ENCODE data around the gene AADACL2. TPM values are rescaled to one million over a fixed set of nuclear protein-coding genes. Genes with fewer than 3 reads are reported as not detected.
"Not testable (repeated sequence)": the region's sequence is repeated elsewhere in the genome, so short reads cannot be mapped to it uniquely, and the experiment has no call there.

The AADACL2 gene
- total and polyA plus RNA-seq, 2 experiments from 2014 or later, result not detected

DNA sequence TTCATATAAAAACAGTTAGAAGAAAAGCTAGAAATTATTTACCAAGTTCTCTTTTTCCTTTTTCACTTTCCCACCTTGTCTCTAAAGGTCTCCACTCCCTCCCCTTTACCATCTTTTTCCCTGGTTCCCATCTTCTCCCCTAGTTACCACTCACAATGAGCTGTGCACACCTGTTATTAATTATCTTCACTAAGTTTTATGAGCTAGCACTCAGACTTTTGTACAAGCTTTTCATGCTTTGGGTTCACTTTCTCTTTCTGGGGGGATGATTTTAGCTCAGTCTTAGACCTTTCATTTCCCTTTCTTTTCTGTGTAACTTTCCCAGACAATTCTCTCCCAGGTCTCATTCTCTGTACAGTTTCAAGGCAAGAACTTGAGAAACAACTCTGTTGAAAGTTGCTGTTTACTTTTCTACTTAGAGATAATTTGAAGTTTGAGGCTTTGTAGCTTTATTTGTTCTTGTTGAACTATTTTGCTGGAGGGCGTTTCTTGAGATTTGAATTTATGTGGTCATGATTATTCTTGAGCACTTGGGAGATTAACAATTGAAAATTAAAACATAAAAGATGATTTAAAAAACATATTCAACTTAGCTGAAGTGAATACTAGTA is 56.2 kb downstream of the AADACL2 start:
- H3K9ac ChIP-seq, result no peak overlapping the region
- peaks cover 5% of the 10 kb centered on the region; the same call in 1 of the 2 replicates for H3K4me1 ChIP-seq (ENCODE audit: insufficient read depth)
- H3K9me3 ChIP-seq (ENCODE audit: low read depth), result no peaks in the 10 kb centered on the region
- peak; percentile 35 for DNase-seq
- TF ChIP-seq EZH2 (IDR thresholded peaks at IDR 0.05; ENCODE audit: insufficient read depth, poor library complexity, severe bottlenecking), result no peak
- TF ChIP-seq EZH2phosphoT487 (IDR thresholded peaks at IDR 0.05; ENCODE audit: insufficient read depth, low read depth), result no peak
- peaks cover 2% of the 10 kb centered on the region; the same call in 1 of the 2 replicates for H3F3A ChIP-seq (ENCODE audit: insufficient read depth)
- H3K4me3 ChIP-seq, result no peak overlapping the region
- H3K79me2 ChIP-seq (ENCODE audit: insufficient read depth), result no peaks in the 10 kb centered on the region
- H2AFZ ChIP-seq, result peak overlapping the region; percentile 31; the same call in 1 of the 2 replicates
- H3K9me2 ChIP-seq (ENCODE audit: insufficient read depth), result no peaks in the 10 kb centered on the region
- in situ Hi-C loops (cut with MboI), result no loop called here
- H3K27ac ChIP-seq, result no peak overlapping the region
- WGBS, 2 experiments (ENCODE audit: low coverage in 1 of 2, low lambda C conversion rate in 2 of 2, missing lambda C conversion rate in 2 of 2), result 25 to 26% methylated on average over 1 of the region's 1 CpG
- no peaks in the 10 kb centered on the region for H3K36me3 ChIP-seq (ENCODE audit: low read depth)
- H4K20me1 ChIP-seq (ENCODE audit: insufficient read depth), result no peaks in the 10 kb centered on the region
- H3K4me2 ChIP-seq (ENCODE audit: unreplicated experiment), result no peak overlapping the region
- H3K27me3 ChIP-seq (replicated peaks; ENCODE audit: insufficient read depth), result no peaks in the 10 kb centered on the region

DNA sequence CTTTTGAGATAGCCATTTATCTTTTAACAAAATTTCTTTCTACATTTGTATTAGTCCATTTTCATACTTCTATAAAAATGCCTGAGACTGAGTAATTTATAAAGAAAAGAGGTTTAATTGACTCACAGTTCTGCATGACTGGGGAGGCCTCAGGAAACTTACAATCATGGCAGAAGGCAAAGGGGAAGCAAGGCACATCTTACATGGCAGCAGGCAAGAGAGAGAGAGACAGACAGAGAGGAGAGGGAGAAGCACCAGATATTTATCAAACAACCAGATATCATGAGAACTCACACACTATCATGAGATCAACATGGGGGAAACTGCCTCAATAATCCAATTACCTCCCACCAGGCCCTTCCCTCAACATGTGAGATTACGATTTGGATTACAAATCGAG is 57.0 kb downstream of the AADACL2 start:
- H2AFZ ChIP-seq; H3K9ac ChIP-seq; H3K79me2 ChIP-seq (ENCODE audit: insufficient read depth); H4K20me1 ChIP-seq (ENCODE audit: insufficient read depth); H3K9me3 ChIP-seq (ENCODE audit: low read depth); H3K9me2 ChIP-seq (ENCODE audit: insufficient read depth); in situ Hi-C loops (cut with MboI); H3K4me2 ChIP-seq (ENCODE audit: unreplicated experiment); H3F3A ChIP-seq (ENCODE audit: insufficient read depth); H3K36me3 ChIP-seq (ENCODE audit: low read depth); H3K27me3 ChIP-seq (replicated peaks; ENCODE audit: insufficient read depth); H3K4me3 ChIP-seq; H3K27ac ChIP-seq; DNase-seq: not testable (repeated sequence)
- 87 to 91% methylated on average over 2 of the region's 2 CpGs for WGBS, 2 experiments (ENCODE audit: low coverage in 1 of 2, low lambda C conversion rate in 2 of 2, missing lambda C conversion rate in 2 of 2)
- peaks cover 12% of the 10 kb centered on the region; the same call in 1 of the 2 replicates for H3K4me1 ChIP-seq (ENCODE audit: insufficient read depth)

DNA sequence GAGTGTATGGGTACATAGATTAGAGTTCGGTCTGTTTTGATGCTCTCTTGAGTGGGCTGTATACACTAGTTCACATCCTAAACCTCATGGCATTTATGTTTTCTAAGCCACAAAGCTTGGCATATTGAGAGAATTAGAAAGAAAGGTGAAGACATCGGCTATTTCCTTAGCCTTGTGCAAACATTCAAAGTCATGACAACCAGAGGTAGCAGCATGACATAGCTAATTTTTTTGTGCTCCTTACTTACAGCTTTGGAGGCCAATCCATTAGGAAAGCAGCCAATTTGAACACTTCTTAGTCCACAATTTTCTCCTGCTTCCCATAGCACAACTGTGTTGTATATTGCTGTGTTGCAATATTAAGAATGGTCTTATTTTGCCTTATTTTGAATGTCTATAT is 58.7 kb downstream of the AADACL2 start:
- no peaks in the 10 kb centered on the region for H3K79me2 ChIP-seq (ENCODE audit: insufficient read depth)
- no peak overlapping the region for H3K9ac ChIP-seq

DNA sequence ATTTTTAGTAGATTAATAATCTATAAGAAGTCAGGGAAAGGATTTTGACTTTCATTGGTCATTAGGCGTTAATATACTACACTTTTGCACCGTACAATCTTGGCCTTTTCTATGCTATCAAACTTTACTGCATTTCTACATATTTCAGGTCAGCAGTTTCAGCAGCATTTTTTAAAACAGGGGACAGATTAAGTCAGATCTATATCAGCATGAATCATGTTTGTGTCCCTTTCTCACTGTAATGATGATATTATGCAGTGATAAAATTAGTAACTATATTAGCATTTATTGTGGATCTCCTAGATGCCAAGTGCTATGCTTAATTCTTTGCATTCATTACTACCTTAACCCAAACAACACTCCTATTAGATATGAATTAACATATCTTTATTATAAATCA is 59.9 kb downstream of the AADACL2 start:
- Histone ChIP-seq H3K9me3 (ENCODE audit: low read depth) (no peaks in the 10 kb centered on the region), H3K4me3 (no peak overlapping the region), H3K9ac (no peak overlapping the region), H3K4me2 (ENCODE audit: unreplicated experiment) (no peak overlapping the region), H3K27me3 (replicated peaks; ENCODE audit: insufficient read depth) (no peaks in the 10 kb centered on the region), H3K9me2 (ENCODE audit: insufficient read depth) (no peaks in the 10 kb centered on the region), H3K27ac (no peak overlapping the region), H3K79me2 (ENCODE audit: insufficient read depth) (no peaks in the 10 kb centered on the region), H3K36me3 (ENCODE audit: low read depth) (no peaks in the 10 kb centered on the region), H3K4me1 (ENCODE audit: insufficient read depth) (peaks cover 13% of the 10 kb centered on the region), H4K20me1 (ENCODE audit: insufficient read depth) (no peaks in the 10 kb centered on the region), H3F3A (ENCODE audit: insufficient read depth) (peaks cover 7% of the 10 kb centered on the region; the same call in 1 of the 2 replicates), H2AFZ (no peak overlapping the region)
- in situ Hi-C loops (cut with MboI), result no loop called here
- no peak for TF ChIP-seq EZH2phosphoT487 (IDR thresholded peaks at IDR 0.05; ENCODE audit: insufficient read depth, low read depth)
- TF ChIP-seq EZH2 (IDR thresholded peaks at IDR 0.05; ENCODE audit: insufficient read depth, poor library complexity, severe bottlenecking), result no peak
- 82 to 84% methylated on average over 2 of the region's 2 CpGs for WGBS, 2 experiments (ENCODE audit: low coverage in 1 of 2, low lambda C conversion rate in 2 of 2, missing lambda C conversion rate in 2 of 2)
- DNase-seq, result no peak

More for the DNA sequence above, 58.7 kb downstream of the AADACL2 start:
- Histone ChIP-seq H3K27ac (no peak overlapping the region), H3K36me3 (ENCODE audit: low read depth) (no peaks in the 10 kb centered on the region), H4K20me1 (ENCODE audit: insufficient read depth) (no peaks in the 10 kb centered on the region), H3K4me3 (no peak overlapping the region), H3K27me3 (replicated peaks; ENCODE audit: insufficient read depth) (no peaks in the 10 kb centered on the region), H2AFZ (no peak overlapping the region), H3F3A (ENCODE audit: insufficient read depth) (peaks cover 7% of the 10 kb centered on the region; the same call in 1 of the 2 replicates), H3K9me3 (ENCODE audit: low read depth) (no peaks in the 10 kb centered on the region), H3K9me2 (ENCODE audit: insufficient read depth) (no peaks in the 10 kb centered on the region), H3K4me2 (ENCODE audit: unreplicated experiment) (no peak overlapping the region), H3K4me1 (ENCODE audit: insufficient read depth) (peaks cover 13% of the 10 kb centered on the region)
- no peak for TF ChIP-seq EZH2phosphoT487 (IDR thresholded peaks at IDR 0.05; ENCODE audit: insufficient read depth, low read depth)
- no peak for TF ChIP-seq EZH2 (IDR thresholded peaks at IDR 0.05; ENCODE audit: insufficient read depth, poor library complexity, severe bottlenecking)
- no peak for DNase-seq
- WGBS, 2 experiments (ENCODE audit: low coverage in 1 of 2, low lambda C conversion rate in 2 of 2, missing lambda C conversion rate in 2 of 2), result 91 to 92% methylated on average over 2 of the region's 2 CpGs
- in situ Hi-C loops (cut with MboI), result no loop called here
